HEK293 (cell line): Measurements from ENCODE around the gene IER2.

ENCODE experiments used
- ZBTB17 ChIP-seq: fragments of 450-650 bp; formaldehyde crosslinking; IDR thresholded peaks from 2 replicates; pipeline ENCODE4 v1.5.1; 2016; ENCODE audit warnings: missing biosample characterization, missing genetic modification characterization
- ZBTB7A ChIP-seq: fragments of 450-650 bp; formaldehyde crosslinking; IDR thresholded peaks from 2 replicates; pipeline ENCODE4 v1.5.1; 2016; ENCODE audit warnings: low read depth, missing biosample characterization, missing genetic modification characterization
- ZSCAN30 ChIP-seq: fragments of 450-650 bp; IDR thresholded peaks from 2 replicates; pipeline ENCODE4 v1.5.1; 2018; ENCODE audit warnings: missing biosample characterization, mild to moderate bottlenecking, missing genetic modification characterization, moderate library complexity
- TF ChIP-seq, protein P1 (sequence below): fragments of 450-650 bp; formaldehyde crosslinking; IDR thresholded peaks from 2 replicates; pipeline ENCODE4 v1.5.1; 2016; ENCODE audit warnings: missing biosample characterization, missing genetic modification characterization
- TF ChIP-seq, protein P2 (sequence below): fragments of 450-650 bp; formaldehyde crosslinking; IDR thresholded peaks from 2 replicates; pipeline ENCODE4 v1.5.1; 2016; ENCODE audit warnings: missing biosample characterization, missing genetic modification characterization

DNA sequence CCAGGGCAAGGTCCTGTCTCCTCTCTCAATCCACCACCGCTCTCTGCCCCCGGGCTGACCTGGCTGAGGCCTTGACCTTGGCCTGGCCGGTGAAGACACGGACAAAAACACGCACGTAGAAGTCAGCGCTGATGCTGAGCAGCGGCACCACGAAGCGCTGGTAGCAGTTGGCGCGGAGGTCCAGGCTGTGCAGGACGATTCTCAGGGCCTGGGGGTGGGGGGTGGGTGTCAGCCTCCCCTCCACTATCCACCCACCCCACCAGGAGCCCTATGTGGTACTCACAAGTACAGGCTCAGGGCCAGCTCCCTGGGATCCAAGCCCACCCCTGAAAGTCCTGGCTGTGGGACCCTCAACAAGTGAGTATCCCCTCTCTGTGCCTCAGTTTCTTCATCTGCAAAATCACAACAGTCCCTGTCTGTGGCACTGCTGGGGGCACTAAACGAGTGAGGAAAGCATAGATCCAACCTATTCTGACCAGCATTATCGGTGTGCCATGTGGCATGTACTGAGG, 40.1 kb upstream of the IER2 start:
- TF ChIP-seq ZSCAN30 (tag by site-specific recombination) (no peak), ZBTB7A (tag by site-specific recombination) (no peak), ZBTB17 (tag by site-specific recombination) (no peak)
- TF ChIP-seq, protein P1, sequence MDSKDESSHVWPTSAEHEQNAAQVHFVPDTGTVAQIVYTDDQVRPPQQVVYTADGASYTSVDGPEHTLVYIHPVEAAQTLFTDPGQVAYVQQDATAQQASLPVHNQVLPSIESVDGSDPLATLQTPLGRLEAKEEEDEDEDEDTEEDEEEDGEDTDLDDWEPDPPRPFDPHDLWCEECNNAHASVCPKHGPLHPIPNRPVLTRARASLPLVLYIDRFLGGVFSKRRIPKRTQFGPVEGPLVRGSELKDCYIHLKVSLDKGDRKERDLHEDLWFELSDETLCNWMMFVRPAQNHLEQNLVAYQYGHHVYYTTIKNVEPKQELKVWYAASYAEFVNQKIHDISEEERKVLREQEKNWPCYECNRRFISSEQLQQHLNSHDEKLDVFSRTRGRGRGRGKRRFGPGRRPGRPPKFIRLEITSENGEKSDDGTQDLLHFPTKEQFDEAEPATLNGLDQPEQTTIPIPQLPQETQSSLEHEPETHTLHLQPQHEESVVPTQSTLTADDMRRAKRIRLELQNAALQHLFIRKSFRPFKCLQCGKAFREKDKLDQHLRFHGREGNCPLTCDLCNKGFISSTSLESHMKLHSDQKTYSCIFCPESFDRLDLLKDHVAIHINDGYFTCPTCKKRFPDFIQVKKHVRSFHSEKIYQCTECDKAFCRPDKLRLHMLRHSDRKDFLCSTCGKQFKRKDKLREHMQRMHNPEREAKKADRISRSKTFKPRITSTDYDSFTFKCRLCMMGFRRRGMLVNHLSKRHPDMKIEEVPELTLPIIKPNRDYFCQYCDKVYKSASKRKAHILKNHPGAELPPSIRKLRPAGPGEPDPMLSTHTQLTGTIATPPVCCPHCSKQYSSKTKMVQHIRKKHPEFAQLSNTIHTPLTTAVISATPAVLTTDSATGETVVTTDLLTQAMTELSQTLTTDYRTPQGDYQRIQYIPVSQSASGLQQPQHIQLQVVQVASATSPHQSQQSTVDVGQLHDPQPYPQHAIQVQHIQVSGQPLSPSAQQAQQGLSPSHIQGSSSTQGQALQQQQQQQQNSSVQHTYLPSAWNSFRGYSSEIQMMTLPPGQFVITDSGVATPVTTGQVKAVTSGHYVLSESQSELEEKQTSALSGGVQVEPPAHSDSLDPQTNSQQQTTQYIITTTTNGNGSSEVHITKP: no peak
- TF ChIP-seq, protein P2, sequence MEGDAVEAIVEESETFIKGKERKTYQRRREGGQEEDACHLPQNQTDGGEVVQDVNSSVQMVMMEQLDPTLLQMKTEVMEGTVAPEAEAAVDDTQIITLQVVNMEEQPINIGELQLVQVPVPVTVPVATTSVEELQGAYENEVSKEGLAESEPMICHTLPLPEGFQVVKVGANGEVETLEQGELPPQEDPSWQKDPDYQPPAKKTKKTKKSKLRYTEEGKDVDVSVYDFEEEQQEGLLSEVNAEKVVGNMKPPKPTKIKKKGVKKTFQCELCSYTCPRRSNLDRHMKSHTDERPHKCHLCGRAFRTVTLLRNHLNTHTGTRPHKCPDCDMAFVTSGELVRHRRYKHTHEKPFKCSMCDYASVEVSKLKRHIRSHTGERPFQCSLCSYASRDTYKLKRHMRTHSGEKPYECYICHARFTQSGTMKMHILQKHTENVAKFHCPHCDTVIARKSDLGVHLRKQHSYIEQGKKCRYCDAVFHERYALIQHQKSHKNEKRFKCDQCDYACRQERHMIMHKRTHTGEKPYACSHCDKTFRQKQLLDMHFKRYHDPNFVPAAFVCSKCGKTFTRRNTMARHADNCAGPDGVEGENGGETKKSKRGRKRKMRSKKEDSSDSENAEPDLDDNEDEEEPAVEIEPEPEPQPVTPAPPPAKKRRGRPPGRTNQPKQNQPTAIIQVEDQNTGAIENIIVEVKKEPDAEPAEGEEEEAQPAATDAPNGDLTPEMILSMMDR: no peak
